ENCODE results near the gene PAAF1.

The PAAF1 gene

GRCh38 chr11:73974604-73975478 lies 98.0 kb downstream of the PAAF1 start:
- no peak for DNase-seq

GRCh38 chr11:73975479-73975757 lies 98.6 kb downstream of the PAAF1 start:
- DNase-seq, result no peak

GRCh38 chr11:73976451-73977151 lies 99.8 kb downstream of the PAAF1 start:
- no peak for DNase-seq

GRCh38 chr11:73977856-73978519 lies 101.2 kb downstream of the PAAF1 start:
- DNase-seq, result no peak

- no peak for DNase-seq
Observed at GRCh38 chr11:73978576-73979086, 101.8 kb downstream of the PAAF1 start.

- DNase-seq, result no peak
Observed at GRCh38 chr11:73980001-73980961, 103.5 kb downstream of the PAAF1 start.
